Astrocyte (in vitro differentiated cells and primary cell): ENCODE data around the gene SLC19A1.

Experiments used
- CTCF ChIP-seq: IDR thresholded peaks from 2 replicates; pipeline ENCODE4 v1.5.1; 2011; ENCODE audit warnings: low read depth, mild to moderate bottlenecking, inconsistent platforms, low read length, moderate library complexity; ENCODE audit not compliant: insufficient read depth
- EZH2 ChIP-seq: IDR thresholded peaks from 2 replicates; pipeline ENCODE4 v1.6.1; 2012; ENCODE audit warnings: mild to moderate bottlenecking, low read length, inconsistent platforms; ENCODE audit not compliant: insufficient read depth

GRCh38 chr21:45507523-45507875 lies 34.7 kb downstream of the SLC19A1 start:
- no peak for TF ChIP-seq CTCF
- no peak for TF ChIP-seq EZH2
